HEK293T (cell line): Measurements from ENCODE around the gene JAK3.

Experiments
- BHLHE40 ChIP-seq: fragments of 450-650 bp; IDR thresholded peaks from 2 replicates; pipeline ENCODE4 v1.6.1; 2016; ENCODE audit warnings: mild to moderate bottlenecking, moderate library complexity, borderline replicate concordance
- ELF4 ChIP-seq: fragments of 450-650 bp; IDR thresholded peaks from 2 replicates; pipeline ENCODE4 v1.6.1; 2017; ENCODE audit warnings: antibody characterized with exemption
- FOXK2 ChIP-seq: fragments of 450-650 bp; IDR thresholded peaks from 2 replicates; pipeline ENCODE4 v1.6.1; 2016; ENCODE audit warnings: mild to moderate bottlenecking
- FOXM1 ChIP-seq: fragments of 450-650 bp; IDR thresholded peaks from 2 replicates; pipeline ENCODE4 v1.6.1; 2017; ENCODE audit warnings: mild to moderate bottlenecking, borderline replicate concordance
- HDGF ChIP-seq: fragments of 450-650 bp; IDR thresholded peaks from 2 replicates; pipeline ENCODE4 v1.6.1; 2017; ENCODE audit warnings: antibody characterized with exemption, borderline replicate concordance
- L3MBTL2 ChIP-seq: fragments of 450-650 bp; conservative IDR thresholded peaks from 2 replicates; pipeline ENCODE4 v1.6.1; 2016; ENCODE audit warnings: mild to moderate bottlenecking
- LEF1 ChIP-seq: fragments of 450-650 bp; IDR thresholded peaks from 2 replicates; pipeline ENCODE4 v1.6.1; 2017; ENCODE audit warnings: mild to moderate bottlenecking, borderline replicate concordance
- PKNOX1 ChIP-seq: fragments of 450-650 bp; IDR thresholded peaks from 2 replicates; pipeline ENCODE4 v1.6.1; 2016
- SP1 ChIP-seq: fragments of 450-650 bp; IDR thresholded peaks from 2 replicates; pipeline ENCODE4 v1.6.1; 2017
- SUZ12 ChIP-seq: fragments of 450-650 bp; IDR thresholded peaks from 2 replicates; pipeline ENCODE4 v1.6.1; 2016; ENCODE audit warnings: mild to moderate bottlenecking
- TARDBP ChIP-seq: fragments of 450-650 bp; IDR thresholded peaks from 2 replicates; pipeline ENCODE4 v1.6.1; 2016
- ZNF384 ChIP-seq: fragments of 450-650 bp; IDR thresholded peaks from 2 replicates; pipeline ENCODE4 v1.6.1; 2016

DNA sequence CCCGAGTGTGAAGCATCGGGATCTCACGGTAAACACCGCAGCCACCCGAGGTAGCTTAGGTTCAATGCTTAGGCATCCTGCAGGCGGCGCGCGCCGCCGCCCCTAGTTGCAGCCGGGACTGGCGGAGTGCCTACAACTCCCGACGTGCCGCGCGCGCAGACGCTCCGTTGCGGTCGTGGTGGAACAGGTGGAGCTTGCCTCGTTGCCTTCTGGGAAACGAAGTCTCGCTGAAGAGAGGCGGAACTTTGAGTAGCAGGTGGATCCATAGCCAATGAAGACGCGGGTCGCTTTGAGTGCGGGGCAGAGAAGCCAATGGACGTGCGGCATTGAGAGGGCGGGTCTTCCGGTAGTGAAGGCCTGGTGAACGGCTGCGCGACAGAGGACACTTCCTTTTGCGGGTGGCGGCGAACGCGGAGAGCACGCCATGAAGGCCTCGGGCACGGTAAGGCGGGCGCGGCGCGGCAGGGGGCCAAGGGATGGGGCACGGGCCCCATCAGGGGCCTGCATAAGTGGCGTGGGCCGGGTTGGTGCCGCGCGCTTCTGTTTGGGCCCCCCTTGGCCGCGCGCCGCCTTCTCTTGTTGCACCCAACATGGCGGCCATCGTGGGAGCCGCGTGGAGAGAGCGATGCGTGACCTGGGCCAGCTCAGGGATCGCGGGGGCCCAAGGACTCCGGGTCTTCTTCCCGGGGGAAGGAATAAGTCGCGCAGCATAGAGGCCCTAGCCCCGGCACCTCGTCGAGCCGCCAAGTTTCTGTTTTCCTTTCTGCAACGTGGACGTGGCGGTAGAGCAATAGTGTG lies 11.9 kb upstream of the JAK3 start, which contains the start of gene RPL18A:
- TF ChIP-seq LEF1 (peak; percentile 41; the same call in 1 of the 2 replicates), ZNF384 (no peak), FOXM1 (no peak), PKNOX1 (peak; percentile 100), L3MBTL2 (no peak), SP1 (no peak), SUZ12 (no peak; the same call in 1 of the 2 replicates), HDGF (no peak), ELF4 (peak; percentile 90), BHLHE40 (no peak), TARDBP (no peak), FOXK2 (peak; percentile 55; the same call in 1 of the 2 replicates)
